PC-9 (cell line): ENCODE results near the gene EPHA7. TPM values are rescaled to one million over a fixed set of nuclear protein-coding genes. Genes with fewer than 3 reads are reported as not detected.

Experiments used
- BruUV-seq: library from RNA; stranded (reverse); fragments of 400-500 nt; replicated peaks from 2 replicates; lab custom pipeline; 2021; lab: Mats Ljungman, UMichigan
- CTCF ChIA-PET: fragments of 300-600 bp; sonication (Branson Sonifier 250); formaldehyde crosslinking; loops from one replicate; lab custom pipeline; 2022; ENCODE audit warnings: antibody characterized with exemption; lab: Charles Lee
- POLR2A ChIA-PET: fragments of 300-600 bp; sonication (Branson Sonifier 250); formaldehyde crosslinking; loops from one replicate; lab custom pipeline; 2022; ENCODE audit warnings: antibody characterized with exemption; ENCODE audit not compliant: unreplicated experiment; lab: Charles Lee
- DNase-seq, 2 experiments: peaks; one replicate each; pipeline versions ENCODE4 v3.0.0 to v3.0.0-alpha.2; 2015 to 2022; ENCODE audit warnings: mixed read lengths in 1 of 2
- H2AFZ ChIP-seq: fragments of 200-600 bp; sonication (generic); 2 replicates; pipeline ENCODE4 v1.8.1; 2017; ENCODE audit warnings: antibody characterized with exemption
- H3F3A ChIP-seq: fragments of 200-600 bp; sonication (generic); 2 replicates; pipeline ENCODE4 v1.8.1; 2017; ENCODE audit warnings: antibody characterized with exemption, mild to moderate bottlenecking, low read depth; ENCODE audit not compliant: insufficient read depth
- H3K27ac ChIP-seq: fragments of 200-600 bp; sonication (generic); 2 replicates; pipeline ENCODE4 v1.6.1; 2016; ENCODE audit warnings: mixed run types
- H3K27me3 ChIP-seq: fragments of 200-600 bp; sonication (generic); 2 replicates; pipeline ENCODE4 v1.6.1; 2016; ENCODE audit warnings: low read depth, mixed run types; ENCODE audit not compliant: insufficient read depth
- H3K36me3 ChIP-seq: fragments of 200-600 bp; sonication (generic); 2 replicates; pipeline ENCODE4 v1.6.1; 2016; ENCODE audit warnings: low read depth, mixed run types
- H3K4me1 ChIP-seq: fragments of 200-600 bp; sonication (generic); replicated peaks from 2 replicates; pipeline ENCODE4 v1.6.1; 2016; ENCODE audit warnings: mixed run types; ENCODE audit not compliant: insufficient read depth
- H3K4me2 ChIP-seq: fragments of 200-600 bp; sonication (generic); 2 replicates; pipeline ENCODE4 v1.6.1; 2017; ENCODE audit warnings: mixed run types
- H3K4me3 ChIP-seq: fragments of 200-600 bp; sonication (generic); 2 replicates; pipeline ENCODE4 v1.6.1; 2016; ENCODE audit warnings: mixed run types
- H3K79me2 ChIP-seq: fragments of 200-600 bp; sonication (generic); 2 replicates; pipeline ENCODE4 v1.6.1; 2017; ENCODE audit warnings: low read depth, mixed run types
- H3K9me2 ChIP-seq: fragments of 200-600 bp; sonication (generic); 2 replicates; pipeline ENCODE4 v1.8.1; 2017; ENCODE audit warnings: mild to moderate bottlenecking; ENCODE audit not compliant: insufficient read depth
- H3K9me3 ChIP-seq: fragments of 200-600 bp; sonication (generic); 2 replicates; pipeline ENCODE4 v1.8.1; 2016; ENCODE audit warnings: low read depth; ENCODE audit not compliant: insufficient read depth
- H4K20me1 ChIP-seq: fragments of 200-600 bp; sonication (generic); 2 replicates; pipeline ENCODE4 v1.8.1; 2017; ENCODE audit not compliant: insufficient read depth
- CTCF ChIP-seq: fragments of 200-600 bp; sonication (generic); conservative IDR thresholded peaks from 2 replicates; pipeline ENCODE4 v1.6.1; 2017; ENCODE audit warnings: mixed run types, antibody characterized with exemption, mild to moderate bottlenecking, moderate library complexity
- EZH2 ChIP-seq: fragments of 200-600 bp; sonication (generic); IDR thresholded peaks from 2 replicates; pipeline ENCODE4 v1.8.0; 2017; ENCODE audit warnings: antibody characterized with exemption, low read depth
- intact Hi-C: fragments of 100-400 bp; cut with micrococcal nuclease; formaldehyde crosslinking; loops from one replicate; pipeline ENCODE4 v1.10.0; 2022; ENCODE audit not compliant: unreplicated experiment
- total RNA-seq: library from RNA; stranded (reverse); gene quantifications from 2 replicates; pipeline ENCODE4 v1.2.3, GENCODE V29; 2021

EPHA7 gene
- total RNA-seq, 1 experiment from 2014 or later, result 0.57 TPM

- Histone ChIP-seq H3K27me3 (no peaks in the 10 kb centered on the region), H2AFZ (no peak overlapping the region), H3K79me2 (no peaks in the 10 kb centered on the region), H3K4me1 (no peaks in the 10 kb centered on the region), H3K4me3 (no peak overlapping the region), H3K9me2 (no peaks in the 10 kb centered on the region), H3K9me3 (no peaks in the 10 kb centered on the region), H4K20me1 (no peaks in the 10 kb centered on the region), H3K4me2 (no peak overlapping the region), H3K36me3 (no peaks in the 10 kb centered on the region), H3K27ac (no peak overlapping the region), H3F3A (no peaks in the 10 kb centered on the region)
- ChIA-PET CTCF (no interaction called here), POLR2A (no interaction called here)
- no TSS peak for BruUV-seq
- DNase-seq, result no peak
- TF ChIP-seq CTCF (no peak), EZH2 (no peak)
- intact Hi-C loops, result no loop called here
Observed at GRCh38 chr6:93365445-93365844, 53.9 kb downstream of the EPHA7 start.

- no peak overlapping the region for H3K4me2 ChIP-seq
- H4K20me1 ChIP-seq, result no peaks in the 10 kb centered on the region
- no peaks in the 10 kb centered on the region for H3K9me2 ChIP-seq
- H3K36me3 ChIP-seq, result no peaks in the 10 kb centered on the region
- H3K27ac ChIP-seq, result no peak overlapping the region
- intact Hi-C loops, result no loop called here
- no peaks in the 10 kb centered on the region for H3K4me1 ChIP-seq
- no peaks in the 10 kb centered on the region for H3K9me3 ChIP-seq
- no peak overlapping the region for H2AFZ ChIP-seq
- no peaks in the 10 kb centered on the region for H3F3A ChIP-seq
- H3K79me2 ChIP-seq, result no peaks in the 10 kb centered on the region
- BruUV-seq, result no TSS peak
- POLR2A ChIA-PET, result no interaction called here
- TF ChIP-seq CTCF (no peak), EZH2 (no peak)
- no peak for DNase-seq
- H3K4me3 ChIP-seq, result no peak overlapping the region
- no peaks in the 10 kb centered on the region for H3K27me3 ChIP-seq
- CTCF ChIA-PET, result interaction anchor here (0.6 kb wide), 1 partner anchor 331 kb away, joined by 4 read pairs; no protein-coding TSS in a partner anchor
Observed at GRCh38 chr6:93358435-93358834, 60.9 kb downstream of the EPHA7 start.

GRCh38 chr6:93352604-93353003 is 66.8 kb downstream of the EPHA7 start:
- no peak for DNase-seq
- POLR2A ChIA-PET, result no interaction called here
- no TSS peak for BruUV-seq
- H3K36me3 ChIP-seq, result no peaks in the 10 kb centered on the region
- no peaks in the 10 kb centered on the region for H3K79me2 ChIP-seq
- no peaks in the 10 kb centered on the region for H3K9me3 ChIP-seq
- no peaks in the 10 kb centered on the region for H3K9me2 ChIP-seq
- no peaks in the 10 kb centered on the region for H3K27me3 ChIP-seq
- TF ChIP-seq CTCF (no peak), EZH2 (no peak)
- H3K4me1 ChIP-seq, result no peaks in the 10 kb centered on the region
- H2AFZ ChIP-seq, result no peak overlapping the region
- no peak overlapping the region for H3K27ac ChIP-seq
- H4K20me1 ChIP-seq, result no peaks in the 10 kb centered on the region
- intact Hi-C loops, result no loop called here
- CTCF ChIA-PET, result no interaction called here
- H3K4me3 ChIP-seq, result no peak overlapping the region
- no peak overlapping the region for H3K4me2 ChIP-seq
- H3F3A ChIP-seq, result no peaks in the 10 kb centered on the region
